GM18909 (cell line): Measurements from ENCODE around the gene DRGX.

Source experiments
- ATAC-seq: cut with Tn5 transposase; IDR thresholded peaks from one replicate; pipeline ENCODE4 v1.9.1; 2021; ENCODE audit warnings: mild to moderate bottlenecking; ENCODE audit not compliant: unreplicated experiment, poor library complexity

DRGX gene

GRCh38 chr10:49395741-49396665 lies at the start of gene DRGX:
Gene DRGX (minus strand): TSS chr10:49396089. CDS start chr10:49395440, 649 bp downstream.
- no peak for ATAC-seq

DNA sequence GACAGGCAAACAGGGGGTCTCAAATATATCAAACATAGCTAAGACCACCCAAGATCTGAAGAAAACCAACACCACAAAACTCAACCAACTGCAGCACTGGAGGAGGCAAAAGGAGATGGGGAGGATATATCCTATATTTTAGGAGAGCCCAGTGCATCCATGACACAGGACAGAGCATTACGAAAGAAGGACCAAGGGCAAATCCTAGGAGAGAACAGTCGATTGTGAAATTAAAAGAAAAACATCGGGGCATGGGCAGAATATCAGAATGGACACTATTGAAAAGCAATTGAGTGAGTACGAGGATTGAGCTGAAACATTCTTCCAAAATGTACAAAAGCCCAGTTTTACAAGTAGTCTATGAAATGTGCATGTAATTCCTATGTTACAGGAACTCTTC lies 48.5 kb upstream of the DRGX start:
- ATAC-seq = no peak

- ATAC-seq = no peak
These were observed 47.0 kb upstream of the DRGX start for GRCh38 chr10:49442863-49443262.

DNA sequence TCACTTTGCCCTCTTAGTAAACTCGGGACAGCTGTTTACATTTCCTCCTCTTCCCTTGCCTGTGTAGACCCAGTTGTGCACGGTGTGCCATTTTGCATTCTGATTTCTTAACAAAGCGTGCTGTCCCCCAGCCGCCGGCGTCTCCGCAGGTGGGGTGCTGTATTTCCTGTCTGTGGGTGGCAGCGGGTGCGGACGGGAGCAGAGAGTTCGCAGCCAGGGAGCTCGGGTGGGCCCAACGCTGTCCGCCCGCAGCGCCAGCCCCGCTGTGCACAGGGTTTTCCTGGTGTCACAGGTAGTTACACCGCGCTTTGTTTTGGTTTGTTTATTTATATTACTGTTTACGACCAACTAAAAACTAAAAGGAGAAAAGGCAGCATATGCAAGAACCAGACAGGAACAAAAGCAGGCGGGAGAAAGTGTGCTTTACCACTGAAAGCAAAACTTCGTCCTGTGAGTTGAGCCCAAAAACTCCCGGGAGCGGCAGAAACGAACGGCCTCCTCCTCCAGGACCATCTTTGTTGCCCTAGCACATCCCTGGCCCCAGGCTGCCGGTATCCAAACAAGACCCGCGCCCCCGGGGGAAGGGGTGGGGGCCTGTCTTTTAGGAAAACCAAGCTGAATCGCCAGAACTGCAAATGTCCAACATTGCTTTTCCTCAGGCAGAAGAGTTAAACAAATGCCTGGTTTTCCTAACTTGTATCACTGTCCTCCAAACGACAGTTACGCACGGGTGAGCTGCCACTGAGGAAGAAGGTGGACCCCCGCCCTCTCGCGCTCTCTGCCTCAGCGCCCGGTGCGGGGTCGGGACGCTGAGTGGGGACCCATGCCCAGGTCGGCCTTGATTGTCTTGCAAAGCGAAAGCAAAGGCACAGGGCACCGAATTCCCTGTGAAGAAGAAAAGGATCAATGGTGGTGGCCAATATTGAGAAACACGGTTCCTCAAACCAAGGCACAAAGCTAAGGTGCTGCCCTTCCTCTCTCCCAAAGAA lies 45.9 kb upstream of the DRGX start:
- ATAC-seq = no peak

DNA sequence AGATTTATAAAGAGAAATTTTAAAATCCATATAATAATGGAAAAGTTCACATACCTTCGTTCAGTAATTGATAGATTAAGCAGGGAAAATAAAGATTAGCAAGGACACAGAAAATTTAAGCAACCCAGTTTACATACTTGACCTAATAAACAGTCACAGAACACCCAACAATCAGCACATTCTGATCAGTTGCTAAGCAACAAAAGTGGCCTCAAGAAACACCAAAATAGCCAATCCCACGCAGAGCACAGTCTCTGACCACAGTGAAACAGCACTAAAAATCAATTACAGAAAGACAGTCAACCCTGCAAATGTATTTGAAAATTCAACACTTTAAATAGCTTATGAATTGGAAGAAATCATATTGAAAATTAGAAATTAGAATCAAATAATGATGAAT lies 39.3 kb upstream of the DRGX start:
- no peak for ATAC-seq

DNA sequence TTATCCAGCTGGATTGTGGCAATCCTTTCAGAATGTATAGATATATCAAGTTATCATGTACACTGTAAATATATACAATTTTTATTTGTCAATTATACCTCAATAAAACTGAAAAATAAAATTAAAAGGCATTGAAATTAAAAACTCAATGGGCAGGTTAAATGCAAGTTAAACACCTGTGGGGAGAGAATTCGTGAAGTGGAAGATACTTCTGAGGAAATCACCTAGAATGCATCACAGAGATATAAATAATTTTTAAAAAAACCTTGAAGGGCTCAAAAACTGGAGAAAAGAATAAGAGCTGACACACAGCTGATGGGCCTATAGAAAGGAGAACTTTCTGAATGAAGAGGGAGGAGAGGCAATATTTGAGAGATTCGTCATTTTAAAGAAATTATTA lies 37.2 kb upstream of the DRGX start:
- no peak for ATAC-seq

- no peak for ATAC-seq
These were observed 35.5 kb upstream of the DRGX start for GRCh38 chr10:49431426-49431825.

DNA sequence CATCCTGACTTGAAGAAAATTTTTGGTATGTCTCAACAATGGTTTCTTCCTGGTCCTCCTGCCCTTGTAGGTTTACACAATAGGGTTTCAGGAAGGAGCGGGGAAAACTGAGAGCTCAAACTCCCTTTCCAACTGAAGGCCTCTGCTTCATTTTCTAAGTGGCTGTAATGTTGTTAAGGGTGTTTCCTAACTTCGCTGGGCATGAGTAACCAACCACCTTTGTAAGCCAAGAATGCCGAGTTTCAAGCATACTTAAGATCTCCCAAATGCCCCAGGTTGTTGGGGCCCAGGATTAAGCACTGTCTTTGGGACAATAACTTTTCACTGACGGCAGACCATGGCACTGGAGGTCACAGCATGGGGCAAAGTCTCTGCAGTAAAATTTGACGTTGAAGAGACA lies 33.6 kb upstream of the DRGX start:
- no peak for ATAC-seq

- no peak for ATAC-seq
These were observed 30.8 kb upstream of the DRGX start for GRCh38 chr10:49426490-49427360.

- no peak for ATAC-seq
These were observed 23.1 kb upstream of the DRGX start for GRCh38 chr10:49419005-49419404.

DNA sequence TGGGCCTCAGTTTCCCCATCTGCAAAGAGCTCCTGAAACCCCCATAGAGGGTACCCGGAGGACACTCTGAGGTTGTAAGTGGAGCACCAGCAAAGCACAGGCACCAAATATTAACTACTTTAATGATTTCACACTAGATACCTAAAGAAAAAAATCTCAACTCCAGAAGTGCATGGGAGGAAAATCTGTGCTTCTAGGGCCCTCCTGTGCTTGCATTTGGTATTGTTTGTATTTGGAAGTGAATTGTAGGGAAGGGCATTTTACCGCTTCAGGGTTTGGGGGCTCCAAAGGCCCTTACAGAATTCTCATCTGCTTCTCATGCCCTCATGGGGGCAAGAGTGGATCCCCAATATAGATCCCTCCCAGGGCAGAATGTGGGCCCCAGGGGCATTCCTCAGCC lies 22.4 kb upstream of the DRGX start:
- no peak for ATAC-seq

- no peak for ATAC-seq
These were observed 22.1 kb upstream of the DRGX start for GRCh38 chr10:49418053-49418326.

DNA sequence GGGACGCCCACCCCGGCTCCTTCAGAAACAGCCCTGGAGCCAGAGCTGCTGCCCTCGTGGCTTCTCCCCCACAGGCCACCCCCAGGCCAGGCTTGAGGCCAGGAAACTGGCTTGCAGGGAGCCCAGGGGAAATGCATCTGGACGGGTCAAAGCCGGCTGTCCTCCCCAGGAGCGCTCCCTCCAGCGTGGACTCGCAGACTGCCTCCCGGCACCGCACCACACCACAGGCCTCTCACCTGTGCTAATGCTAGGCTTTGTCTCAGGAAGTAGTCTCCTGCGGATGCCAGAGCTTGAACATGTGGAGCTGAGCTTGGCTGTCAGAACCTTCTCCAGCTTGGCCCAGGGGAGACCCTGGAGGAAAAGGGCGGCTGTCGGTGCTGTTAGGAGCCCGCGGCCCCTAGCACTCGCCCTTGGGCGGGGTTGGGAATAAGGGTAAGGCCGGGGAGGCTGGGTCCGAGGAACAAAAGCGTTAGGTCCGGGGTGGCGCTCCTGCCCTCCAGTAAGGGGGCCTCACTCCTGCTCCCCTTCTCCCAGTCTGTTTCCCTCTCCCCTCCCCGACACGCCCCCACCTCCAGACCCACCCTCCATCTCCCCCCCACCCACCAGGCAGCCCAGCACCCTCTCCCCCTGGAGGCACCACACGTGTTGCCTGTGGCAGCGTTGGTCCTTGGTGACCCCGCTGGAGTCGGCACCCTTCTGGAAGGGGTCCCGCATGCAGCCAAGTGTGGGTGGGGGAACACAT lies 21.6 kb upstream of the DRGX start:
- ATAC-seq = no peak

DNA sequence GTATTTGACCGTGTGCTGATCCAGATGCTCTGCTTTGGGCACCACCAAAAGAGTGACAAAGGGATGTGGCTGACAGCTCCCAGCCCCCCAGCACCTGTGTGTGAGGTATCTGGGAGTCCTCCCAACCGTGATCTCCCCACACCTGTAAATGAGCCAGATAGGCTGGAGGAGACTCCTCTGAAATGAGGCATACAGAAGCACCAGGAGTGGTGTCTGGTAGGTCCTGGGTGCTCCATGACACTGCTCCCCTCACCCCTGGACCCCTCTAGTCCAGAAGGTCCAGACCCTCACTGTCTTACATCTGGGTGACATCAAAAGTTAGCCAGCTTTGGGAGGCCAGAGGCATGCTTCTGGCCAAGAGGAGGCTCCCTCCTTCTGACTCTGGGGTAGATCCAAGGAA lies 20.0 kb upstream of the DRGX start:
- no peak for ATAC-seq

DNA sequence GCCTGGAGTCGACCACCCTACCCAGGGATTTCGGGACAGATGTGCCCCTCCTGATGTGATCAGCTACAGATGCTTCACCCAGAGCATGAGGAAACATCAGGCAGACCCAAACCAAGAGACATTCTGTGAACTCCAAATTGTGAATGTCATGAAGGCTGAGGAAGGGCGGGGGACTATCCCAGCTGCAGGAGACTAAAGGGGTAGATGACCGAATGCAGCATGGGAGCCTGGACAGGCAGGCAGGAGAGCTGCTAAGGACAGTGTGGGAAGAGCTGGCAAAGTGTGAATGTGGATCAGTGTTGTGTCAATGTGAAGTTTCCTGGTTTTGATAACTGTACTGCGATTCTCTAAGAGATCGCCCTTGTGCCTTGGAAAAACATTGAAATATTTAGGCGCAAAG lies 19.2 kb upstream of the DRGX start:
- ATAC-seq = no peak

DNA sequence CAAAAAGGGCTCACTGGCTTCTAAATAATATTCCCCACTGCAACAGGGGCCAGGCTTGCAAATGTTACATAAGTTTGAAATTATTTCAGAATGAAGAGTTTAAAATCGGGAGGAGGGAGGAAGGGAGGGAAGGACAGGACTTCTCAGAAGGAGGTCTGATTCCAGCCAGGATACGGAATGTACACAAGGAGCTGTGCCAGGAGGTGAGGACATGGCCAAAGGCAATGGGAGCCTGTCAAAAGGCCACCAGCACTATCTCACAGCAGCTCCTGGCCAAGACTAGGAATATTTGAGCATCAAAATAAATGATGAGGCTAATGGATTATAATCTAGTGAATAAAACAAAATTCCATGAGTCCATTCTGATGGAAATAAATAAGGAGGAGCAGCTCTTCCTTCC lies 18.6 kb upstream of the DRGX start:
- ATAC-seq = no peak

DNA sequence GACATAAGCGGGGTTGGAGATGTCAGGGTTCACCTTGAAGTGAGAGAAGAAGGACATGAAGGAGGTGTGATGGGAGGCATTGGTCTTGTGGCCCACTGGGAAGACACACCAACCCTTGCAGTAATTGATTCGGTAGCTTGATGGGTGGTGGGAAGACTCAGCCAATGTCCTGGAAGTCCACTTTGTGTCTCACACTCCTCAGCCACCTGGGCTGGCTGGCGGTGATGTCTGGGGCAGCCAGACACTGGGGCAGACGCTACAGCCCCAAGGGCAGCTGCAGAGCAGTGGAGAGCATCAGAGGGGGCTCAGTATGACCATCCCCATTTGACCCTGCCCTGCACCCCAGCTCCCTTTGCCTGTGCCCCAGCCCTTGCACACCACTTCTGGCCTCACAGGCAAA lies 16.7 kb upstream of the DRGX start:
- no peak for ATAC-seq

DNA sequence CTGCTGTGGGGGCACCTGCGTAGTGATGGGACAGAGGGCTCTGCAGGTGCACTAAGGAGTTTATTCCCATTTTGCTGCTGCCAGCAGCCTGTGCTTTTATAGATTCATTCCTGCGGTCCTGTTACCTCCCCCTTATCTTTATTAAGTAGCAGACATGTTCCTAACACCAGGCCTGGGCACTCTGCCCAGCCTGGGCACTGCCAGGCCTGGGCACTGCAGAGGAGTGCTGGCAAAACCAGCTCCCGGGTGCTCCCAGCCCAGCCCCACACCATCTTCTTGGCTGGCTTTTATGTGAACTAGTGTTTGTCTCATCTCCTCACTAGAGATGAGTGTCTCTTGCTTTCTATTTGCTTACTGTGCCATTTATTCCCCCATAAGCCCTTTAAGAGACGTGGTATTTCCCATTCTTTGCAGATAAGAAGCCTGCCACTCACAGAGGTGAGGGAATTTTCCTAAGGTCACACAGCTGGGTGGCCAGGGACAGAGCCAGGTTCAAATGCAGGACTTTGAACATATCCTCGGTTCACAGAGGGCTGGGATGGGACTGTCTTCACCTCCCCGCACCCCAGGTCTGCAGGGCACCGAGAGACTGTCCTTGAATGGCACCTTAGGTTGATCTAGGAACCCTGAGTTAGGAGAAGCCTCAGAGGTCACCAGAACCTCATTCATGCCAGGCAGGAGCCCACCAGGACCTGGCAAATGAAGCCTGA lies 14.6 kb upstream of the DRGX start:
- no peak for ATAC-seq

DNA sequence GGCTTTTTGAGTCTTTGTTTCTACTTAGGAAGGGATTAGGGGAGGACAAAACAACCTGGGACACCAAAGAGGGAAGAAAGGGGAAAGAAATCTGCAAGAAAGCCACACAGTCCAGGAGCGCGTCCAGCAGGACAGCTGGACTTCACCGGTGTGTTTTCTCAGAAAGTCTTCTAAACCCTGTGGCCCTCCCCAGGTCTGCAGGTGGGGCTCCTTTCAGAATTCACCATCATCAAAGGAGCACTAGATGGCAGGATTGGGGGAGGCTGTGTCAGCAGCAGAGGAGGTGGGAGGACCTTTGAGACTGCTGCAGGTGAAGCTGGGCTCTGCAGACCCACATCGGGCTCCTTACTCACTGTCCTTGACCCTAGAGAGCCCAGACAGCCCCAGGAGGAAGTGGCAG lies 13.9 kb upstream of the DRGX start:
- no peak for ATAC-seq
